ENCODE measurements around the gene TCFL5.

DNA sequence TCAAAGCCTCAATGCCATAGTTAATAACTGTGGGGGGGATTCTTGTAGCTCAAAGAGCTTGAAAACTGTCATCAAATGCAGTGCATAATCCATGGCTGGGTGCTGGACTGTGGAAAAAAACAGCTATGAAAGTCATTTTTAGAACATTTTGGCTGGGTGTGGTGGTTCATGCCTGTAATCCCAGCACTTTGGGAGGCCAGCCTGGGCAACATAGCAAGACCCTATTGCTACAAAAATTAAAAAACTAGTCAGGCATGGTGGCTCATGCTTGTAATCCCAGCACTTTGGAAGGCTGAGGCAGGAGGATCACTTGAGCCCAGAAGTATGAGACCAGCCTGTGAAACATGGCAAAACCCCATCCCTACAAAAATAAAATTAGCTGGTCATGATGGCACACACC is 12.2 kb downstream of the TCFL5 start:
- TF ChIP-seq, protein P1, sequence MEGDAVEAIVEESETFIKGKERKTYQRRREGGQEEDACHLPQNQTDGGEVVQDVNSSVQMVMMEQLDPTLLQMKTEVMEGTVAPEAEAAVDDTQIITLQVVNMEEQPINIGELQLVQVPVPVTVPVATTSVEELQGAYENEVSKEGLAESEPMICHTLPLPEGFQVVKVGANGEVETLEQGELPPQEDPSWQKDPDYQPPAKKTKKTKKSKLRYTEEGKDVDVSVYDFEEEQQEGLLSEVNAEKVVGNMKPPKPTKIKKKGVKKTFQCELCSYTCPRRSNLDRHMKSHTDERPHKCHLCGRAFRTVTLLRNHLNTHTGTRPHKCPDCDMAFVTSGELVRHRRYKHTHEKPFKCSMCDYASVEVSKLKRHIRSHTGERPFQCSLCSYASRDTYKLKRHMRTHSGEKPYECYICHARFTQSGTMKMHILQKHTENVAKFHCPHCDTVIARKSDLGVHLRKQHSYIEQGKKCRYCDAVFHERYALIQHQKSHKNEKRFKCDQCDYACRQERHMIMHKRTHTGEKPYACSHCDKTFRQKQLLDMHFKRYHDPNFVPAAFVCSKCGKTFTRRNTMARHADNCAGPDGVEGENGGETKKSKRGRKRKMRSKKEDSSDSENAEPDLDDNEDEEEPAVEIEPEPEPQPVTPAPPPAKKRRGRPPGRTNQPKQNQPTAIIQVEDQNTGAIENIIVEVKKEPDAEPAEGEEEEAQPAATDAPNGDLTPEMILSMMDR (IDR thresholded peaks at IDR 0.05 in 8 of 11, conservative IDR thresholded peaks at IDR 0.05 in 3 of 11), result no peak
- TF ChIP-seq POLR2A (IDR thresholded peaks at IDR 0.05), result no peak
- TF ChIP-seq POLR2AphosphoS5 (IDR thresholded peaks at IDR 0.05), result no peak

Data from spleen (tissue), 7 donors.